GM06990 (cell line): ENCODE measurements around the gene SORCS1.

ENCODE experiments used
- DNase-seq: peaks from one replicate; pipeline ENCODE4 v3.0.0-alpha.2; 2011; ENCODE audit not compliant: insufficient read length; ENCODE audit errors: extremely low read depth
- H3K27me3 ChIP-seq: replicated peaks from 2 replicates; pipeline ENCODE4 v1.6.0; 2011; ENCODE audit warnings: low read length; ENCODE audit not compliant: control insufficient read depth, insufficient read depth
- H3K36me3 ChIP-seq: 2 replicates; pipeline ENCODE4 v1.5.1; 2011; ENCODE audit warnings: low read length; ENCODE audit not compliant: control insufficient read depth, insufficient read depth
- H3K4me3 ChIP-seq: replicated peaks from 2 replicates; pipeline ENCODE4 v1.5.1; 2011; ENCODE audit warnings: low read depth, mild to moderate bottlenecking, control low read depth, low read length
- CTCF ChIP-seq: IDR thresholded peaks from 2 replicates; pipeline ENCODE4 v1.5.1; 2011; ENCODE audit warnings: low read length, control low read depth, mild to moderate bottlenecking, inconsistent platforms; ENCODE audit not compliant: insufficient read depth, poor library complexity, severe bottlenecking

The SORCS1 gene

GRCh38 chr10:106897719-106898118 lies 266.8 kb downstream of the SORCS1 start:
- no peak for TF ChIP-seq CTCF
- no peaks in the 10 kb centered on the region for H3K27me3 ChIP-seq
- no peaks in the 10 kb centered on the region for H3K36me3 ChIP-seq

GRCh38 chr10:106894692-106895091 lies 269.8 kb downstream of the SORCS1 start:
- H3K36me3 ChIP-seq = no peaks in the 10 kb centered on the region
- TF ChIP-seq CTCF = no peak
- DNase-seq = no peak
- H3K27me3 ChIP-seq = no peaks in the 10 kb centered on the region
- no peak overlapping the region for H3K4me3 ChIP-seq

More at GRCh38 chr10:106897719-106898118, 266.8 kb downstream of the SORCS1 start:
- H3K4me3 ChIP-seq = no peak overlapping the region
- no peak for DNase-seq

GRCh38 chr10:106877574-106877973 lies 286.9 kb downstream of the SORCS1 start:
- H3K4me3 ChIP-seq = no peak overlapping the region
- TF ChIP-seq CTCF = no peak
- no peak for DNase-seq
- no peaks in the 10 kb centered on the region for H3K36me3 ChIP-seq
- no peaks in the 10 kb centered on the region for H3K27me3 ChIP-seq

- no peak for TF ChIP-seq CTCF
- Histone ChIP-seq H3K36me3 (no peaks in the 10 kb centered on the region), H3K27me3 (no peaks in the 10 kb centered on the region), H3K4me3 (no peak overlapping the region)
- no peak for DNase-seq
Measured at GRCh38 chr10:106874604-106874889, 290.0 kb downstream of the SORCS1 start.

- DNase-seq = no peak
- no peak for TF ChIP-seq CTCF
- H3K4me3 ChIP-seq = no peak overlapping the region
- H3K27me3 ChIP-seq = no peaks in the 10 kb centered on the region
- no peaks in the 10 kb centered on the region for H3K36me3 ChIP-seq
Measured at GRCh38 chr10:106873770-106874603, 290.5 kb downstream of the SORCS1 start.

GRCh38 chr10:106872176-106872575 lies 292.3 kb downstream of the SORCS1 start:
- Histone ChIP-seq H3K36me3 (no peaks in the 10 kb centered on the region), H3K27me3 (no peaks in the 10 kb centered on the region), H3K4me3 (no peak overlapping the region)
- no peak for TF ChIP-seq CTCF
- peak; percentile 20 for DNase-seq
